HG03139 (cell line): ENCODE measurements around the gene MCMBP.
"Not testable (repeated sequence)": the region's sequence is repeated elsewhere in the genome, so short reads cannot be mapped to it uniquely, and the experiment has no call there.

Experiments used
- ATAC-seq: cut with Tn5 transposase; IDR thresholded peaks from one replicate; pipeline ENCODE4 v1.9.1; 2021; ENCODE audit not compliant: unreplicated experiment

MCMBP gene

GRCh38 chr10:119872610-119872859, at the start of gene MCMBP:
Gene MCMBP (minus strand): TSS chr10:119872843. CDS start chr10:119872584, 259 bp downstream.
- no peak for ATAC-seq

- ATAC-seq: no peak
Measured at GRCh38 chr10:119919826-119920225, 47.2 kb upstream of the MCMBP start.

DNA sequence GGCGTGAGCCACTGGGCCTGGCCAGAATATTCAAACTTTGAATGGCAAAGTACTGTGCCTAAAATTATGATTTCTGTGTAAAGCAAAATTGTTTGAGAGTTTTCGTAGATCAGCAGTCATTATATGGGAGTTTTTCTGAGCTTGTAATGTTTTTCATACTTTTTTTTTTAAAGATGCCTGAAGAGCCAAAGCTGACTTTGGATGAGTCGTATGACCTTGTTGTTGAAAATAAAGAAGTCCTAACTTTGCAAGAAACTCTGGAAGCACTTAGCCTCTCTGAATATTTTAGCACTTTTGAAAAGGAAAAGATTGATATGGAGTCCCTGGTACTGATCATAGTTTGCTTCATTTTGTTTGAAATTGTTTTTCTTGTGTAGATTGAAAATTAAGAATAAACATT, 46.6 kb upstream of the MCMBP start:
- ATAC-seq: no peak

DNA sequence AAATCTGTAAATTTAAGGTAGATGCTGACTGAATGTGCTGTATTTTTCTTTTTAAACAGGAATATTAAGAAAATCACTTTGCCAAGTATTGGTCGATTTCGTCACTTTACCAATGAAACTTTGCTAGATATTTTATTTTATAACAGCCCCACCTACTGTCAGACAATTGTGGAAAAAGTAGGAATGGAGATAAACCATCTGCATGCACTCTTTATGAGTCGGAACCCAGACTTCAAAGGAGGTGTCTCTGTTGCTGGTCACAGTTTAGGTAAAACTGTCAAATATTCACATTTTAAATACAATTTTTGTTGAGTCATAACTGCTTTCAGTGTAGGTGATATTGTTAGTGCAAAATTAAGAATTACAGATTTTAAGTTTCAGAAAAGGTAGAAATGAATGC, 45.1 kb upstream of the MCMBP start:
- no peak for ATAC-seq

DNA sequence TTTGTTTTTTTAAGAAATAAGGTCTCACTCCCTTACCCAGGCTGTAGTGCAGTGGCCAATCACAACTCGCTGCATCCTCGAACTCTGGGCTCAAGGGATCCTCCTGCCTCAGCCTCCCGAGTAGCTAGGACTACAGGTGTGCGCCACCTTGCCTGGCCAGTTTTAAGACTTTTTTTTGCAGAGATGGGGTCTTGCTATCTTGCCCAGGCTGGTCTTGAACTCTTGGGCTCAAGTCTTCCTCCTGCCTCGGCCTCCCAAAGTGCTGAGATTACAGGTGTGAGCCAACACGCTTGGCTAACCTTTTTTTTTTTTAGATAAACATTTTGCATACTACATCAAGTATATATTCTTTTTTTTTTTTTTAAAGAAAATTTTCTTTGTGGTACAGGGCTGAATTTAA, 38.0 kb upstream of the MCMBP start:
- no peak for ATAC-seq

- no peak for ATAC-seq
Measured at GRCh38 chr10:119908166-119908565, 35.5 kb upstream of the MCMBP start.

GRCh38 chr10:119907695-119908094, 35.1 kb upstream of the MCMBP start:
- not testable (repeated sequence) for ATAC-seq

GRCh38 chr10:119903946-119904666, 31.5 kb upstream of the MCMBP start:
- no peak for ATAC-seq

DNA sequence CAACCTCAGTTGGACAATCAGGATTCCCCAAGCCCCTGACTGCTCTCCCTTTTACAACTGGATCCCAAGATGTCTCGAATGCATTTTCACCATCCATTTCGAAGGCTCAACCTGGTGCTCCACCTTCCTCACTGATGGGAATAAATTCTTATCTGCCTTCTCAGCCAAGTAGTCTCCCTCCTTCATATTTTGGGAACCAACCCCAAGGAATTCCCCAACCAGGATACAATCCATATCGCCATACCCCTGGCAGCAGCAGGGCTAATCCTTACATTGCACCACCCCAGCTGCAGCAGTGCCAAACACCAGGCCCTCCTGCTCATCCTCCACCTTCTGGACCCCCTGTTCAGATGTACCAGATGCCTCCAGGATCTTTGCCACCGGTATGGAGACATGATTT, 25.9 kb upstream of the MCMBP start:
- ATAC-seq: no peak

- no peak for ATAC-seq
Measured at GRCh38 chr10:119896937-119897770, 24.5 kb upstream of the MCMBP start.

DNA sequence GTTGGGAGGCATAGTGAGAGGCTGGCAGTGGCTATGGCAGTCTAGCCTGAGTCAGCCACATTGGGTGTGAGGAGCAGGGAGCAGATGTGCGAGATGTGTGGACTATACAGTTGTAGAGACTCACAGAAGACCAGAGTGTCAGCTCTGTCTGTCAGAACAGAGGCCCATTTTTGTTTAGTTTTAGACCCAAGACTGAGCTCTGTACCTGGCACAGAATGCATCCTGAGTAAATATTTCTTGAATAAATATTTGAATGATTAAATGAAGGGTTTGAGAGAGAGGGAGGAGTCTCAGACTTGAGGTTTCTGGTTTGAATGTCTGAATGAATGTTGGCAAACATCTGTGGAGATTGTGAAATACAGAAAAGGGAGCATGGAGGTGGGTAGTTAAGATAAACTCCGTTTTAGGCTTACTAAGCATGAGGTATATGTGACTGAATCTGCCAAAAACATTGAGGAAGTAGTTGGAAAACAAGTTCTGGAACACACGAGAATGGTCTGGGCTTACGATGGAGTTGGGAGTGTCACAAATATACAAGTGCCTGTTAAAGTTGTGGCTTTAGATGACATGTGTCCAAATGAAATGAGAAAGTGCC, 23.5 kb upstream of the MCMBP start:
- ATAC-seq: no peak

- ATAC-seq: no peak
Measured at GRCh38 chr10:119893845-119894427, 21.3 kb upstream of the MCMBP start.

DNA sequence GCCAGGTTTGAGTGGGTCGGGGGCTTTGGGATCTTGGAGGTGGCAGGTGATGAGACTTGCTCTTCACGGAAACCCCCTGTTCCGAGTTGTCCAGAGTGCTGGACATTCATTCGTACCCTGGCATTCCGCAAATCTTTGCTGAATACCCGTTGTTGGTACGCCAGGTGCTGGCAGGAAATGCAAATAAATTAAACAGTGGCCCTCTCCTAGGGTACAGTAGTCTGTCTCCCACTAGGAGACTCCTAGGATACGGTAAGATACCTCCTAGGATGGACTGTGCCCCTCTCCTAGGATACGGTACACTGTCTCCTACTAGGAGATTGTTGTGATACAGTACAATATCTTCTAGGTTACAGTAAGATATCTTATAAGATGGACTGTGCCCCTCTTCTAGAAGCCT, 20.4 kb upstream of the MCMBP start:
- no peak for ATAC-seq

- peak; percentile 99 for ATAC-seq
Measured at GRCh38 chr10:119892188-119893065, 19.8 kb upstream of the MCMBP start, which contains the start of gene SEC23IP. Gene SEC23IP (plus strand): TSS chr10:119892730. CDS start chr10:119892783, 53 bp downstream.

DNA sequence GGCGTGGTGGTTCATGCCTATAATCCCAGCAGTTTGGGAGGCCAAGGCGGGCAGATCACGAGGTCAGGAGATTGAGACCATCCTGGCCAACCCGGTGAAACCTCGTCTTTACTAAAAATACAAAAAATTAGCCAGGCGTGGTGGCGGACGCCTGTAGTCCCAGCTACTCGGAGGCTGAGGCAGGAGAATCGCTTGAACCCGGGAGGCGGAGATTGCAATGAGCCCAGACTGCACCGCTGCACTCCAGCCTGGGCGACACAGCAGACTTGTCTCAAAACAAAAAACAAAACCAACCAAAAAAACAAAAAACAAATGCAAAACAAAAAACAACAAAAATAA, 19.2 kb upstream of the MCMBP start:
- ATAC-seq: not testable (repeated sequence)

- ATAC-seq: not testable (repeated sequence)
Measured at GRCh38 chr10:119890307-119890706, 17.7 kb upstream of the MCMBP start.

DNA sequence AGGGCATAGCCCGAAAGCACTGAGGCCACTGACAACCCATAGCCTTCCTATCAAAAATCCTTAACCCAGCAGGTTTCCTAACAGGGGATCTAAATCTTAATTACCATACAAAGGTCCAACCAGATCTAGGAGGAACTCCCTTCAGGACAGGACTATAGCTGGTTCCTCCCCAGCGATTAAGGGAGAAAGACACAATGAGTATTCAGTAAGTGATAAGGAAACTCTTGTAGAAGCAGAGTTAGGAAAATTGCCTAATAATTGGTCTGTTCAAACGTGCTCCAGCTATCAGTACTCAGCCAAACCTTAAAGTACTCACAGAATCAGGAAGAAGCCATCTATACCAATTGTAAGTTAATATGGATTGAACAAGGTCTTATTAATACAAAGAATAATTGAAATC, 16.6 kb upstream of the MCMBP start:
- ATAC-seq: not testable (repeated sequence)

DNA sequence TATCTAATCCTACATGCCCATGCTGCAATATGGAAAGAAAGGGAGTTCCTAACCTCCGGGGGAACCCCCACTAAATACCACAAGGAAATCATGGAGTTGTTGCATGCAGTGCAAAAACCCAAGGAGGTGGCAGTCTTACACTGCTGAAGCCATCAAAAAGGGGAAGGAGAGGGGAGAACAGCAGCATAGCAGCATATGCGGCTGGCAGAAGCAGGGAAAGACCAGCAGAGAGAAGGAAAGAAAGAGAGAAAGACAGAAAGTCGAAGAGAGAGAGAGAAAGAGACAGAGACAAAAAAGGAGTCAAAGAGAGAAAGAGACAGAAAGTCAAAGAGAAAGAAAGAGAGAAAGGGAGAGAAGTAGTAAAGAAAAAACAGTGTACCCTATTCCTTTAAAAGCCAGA, 16.1 kb upstream of the MCMBP start:
- ATAC-seq: not testable (repeated sequence)

DNA sequence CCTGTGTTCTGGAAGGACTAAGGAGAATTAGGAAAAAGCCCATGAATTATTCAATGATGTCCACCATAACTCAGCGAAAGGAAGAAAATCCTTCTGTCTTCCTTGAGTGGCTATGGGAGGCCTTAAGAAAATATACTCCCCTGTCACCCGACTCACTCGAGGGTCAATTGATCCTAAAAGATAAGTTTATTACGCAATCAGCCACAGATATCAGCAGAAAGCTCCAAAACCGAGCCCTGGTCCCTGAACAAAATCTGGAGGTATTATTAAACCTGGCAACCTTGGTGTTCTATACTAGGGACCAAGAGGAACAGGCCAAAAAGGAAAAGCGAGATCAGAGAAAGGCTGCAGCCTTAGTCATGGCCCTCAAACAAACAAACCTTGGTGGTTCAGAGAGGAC, 13.4 kb upstream of the MCMBP start:
- not testable (repeated sequence) for ATAC-seq

- ATAC-seq: not testable (repeated sequence)
Measured at GRCh38 chr10:119883901-119884611, 11.4 kb upstream of the MCMBP start.
